GM18858 (cell line): ENCODE data around the gene WHRN.

Source experiments
- ATAC-seq: cut with Tn5 transposase; IDR thresholded peaks from one replicate; pipeline ENCODE4 v1.9.1; 2021; ENCODE audit not compliant: unreplicated experiment

The WHRN gene

GRCh38 chr9:114505187-114506081, at the start of gene WHRN:
WHRN (minus strand) TSS chr9:114505473; CDS start chr9:114504801, 672 bp downstream.
- peak; percentile 65 for ATAC-seq

- ATAC-seq = no peak
These were observed 47.9 kb upstream of the WHRN start for GRCh38 chr9:114553202-114553601.

GRCh38 chr9:114552706-114553105, 47.4 kb upstream of the WHRN start:
- ATAC-seq = no peak

DNA sequence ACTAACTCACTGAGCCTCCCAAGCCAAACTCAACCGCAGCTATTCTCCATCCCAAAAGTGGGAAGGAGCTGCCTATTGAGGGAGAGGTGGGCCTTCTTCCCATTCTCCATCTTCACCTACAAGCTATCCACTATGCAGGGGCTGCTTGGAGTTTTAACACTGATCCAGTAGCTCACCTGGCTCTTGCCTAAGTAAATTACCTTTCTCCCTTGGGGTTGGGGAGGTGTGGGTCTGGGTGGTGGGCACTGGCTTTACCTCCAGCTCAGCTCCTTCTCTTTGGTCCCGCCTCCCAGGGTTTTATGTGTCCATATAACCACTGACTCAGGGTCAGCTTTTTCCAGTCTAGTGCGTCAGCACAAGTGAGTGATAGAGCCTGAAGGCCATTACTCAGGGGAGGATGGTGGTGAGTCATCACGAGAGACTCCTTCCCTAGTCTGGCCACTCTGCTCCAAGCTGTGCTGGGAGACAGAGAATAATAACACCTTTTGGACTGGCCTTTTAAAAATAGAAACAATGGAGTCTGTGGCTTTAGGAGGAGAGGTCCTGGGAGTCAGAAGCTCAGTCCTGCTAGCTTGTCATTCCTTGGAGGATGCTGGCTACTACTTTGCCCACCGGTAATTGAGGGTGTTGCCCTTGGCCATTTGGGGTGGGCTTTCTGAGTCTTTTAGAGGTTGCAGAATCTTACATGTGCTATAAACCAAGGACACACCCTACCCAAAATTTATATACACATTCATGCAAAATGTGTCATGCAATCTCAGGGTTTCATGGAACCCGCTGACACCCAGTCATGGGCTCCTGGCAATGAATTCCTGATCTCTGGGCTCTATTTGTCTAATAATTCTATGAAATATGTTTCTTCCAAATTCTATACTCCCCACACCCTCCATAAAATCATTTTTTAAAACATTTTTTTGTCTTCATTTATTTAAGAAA, 46.7 kb upstream of the WHRN start:
- no peak for ATAC-seq

- no peak for ATAC-seq
These were observed 44.5 kb upstream of the WHRN start for GRCh38 chr9:114549697-114550330.

DNA sequence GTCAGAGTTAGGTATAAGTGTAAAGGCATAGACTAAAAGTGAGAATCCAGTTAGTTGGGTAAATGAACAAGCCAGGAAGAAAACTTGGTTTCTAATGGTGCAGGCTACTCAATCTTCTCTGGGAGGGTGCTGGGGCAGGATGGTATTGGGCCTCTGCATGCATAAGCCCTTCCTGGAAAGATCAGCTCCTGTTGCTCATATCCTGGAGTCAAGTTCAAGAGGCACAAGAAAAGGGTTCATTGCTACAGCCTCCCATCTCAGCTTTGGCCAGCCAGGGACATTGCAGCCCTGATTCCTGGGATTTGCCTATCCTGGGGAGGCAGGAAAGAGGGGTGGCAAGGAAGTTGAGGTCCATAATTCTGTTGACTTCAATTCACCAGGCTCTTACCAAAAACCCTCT, 41.6 kb upstream of the WHRN start:
- ATAC-seq = no peak

GRCh38 chr9:114545055-114545454, 39.8 kb upstream of the WHRN start:
- ATAC-seq = no peak

DNA sequence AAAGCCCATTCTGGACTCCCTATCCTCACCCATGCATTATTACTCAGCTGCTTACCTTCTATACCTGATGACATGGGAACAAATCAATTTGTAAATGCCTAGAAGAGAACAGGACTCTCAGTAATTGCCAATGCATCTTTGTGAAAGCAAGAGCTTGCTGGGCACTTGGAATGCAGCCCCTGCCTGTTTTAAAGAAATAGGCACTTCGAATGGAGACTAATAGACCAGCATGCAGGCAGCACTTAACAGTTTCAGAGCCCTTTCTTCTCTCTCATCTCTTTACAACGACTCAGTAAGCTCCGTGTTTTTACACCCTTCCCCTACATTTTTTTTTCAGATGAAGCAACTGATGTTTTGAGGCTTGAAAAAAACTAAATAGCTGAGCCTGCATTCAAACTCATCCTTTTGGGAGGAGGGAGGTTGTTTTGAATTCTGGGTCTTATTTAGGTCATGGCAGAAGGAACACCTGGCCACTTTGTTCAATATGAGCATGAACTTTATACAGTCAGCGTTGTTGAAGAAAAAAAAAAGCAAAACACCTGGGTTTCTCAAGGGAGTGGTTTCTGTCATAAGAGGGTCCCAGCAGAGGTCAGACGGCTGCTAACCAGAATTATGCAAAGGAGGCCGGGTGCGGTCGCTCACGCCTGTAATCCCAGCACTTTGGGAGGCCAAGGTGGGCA, 34.6 kb upstream of the WHRN start:
- ATAC-seq = no peak

DNA sequence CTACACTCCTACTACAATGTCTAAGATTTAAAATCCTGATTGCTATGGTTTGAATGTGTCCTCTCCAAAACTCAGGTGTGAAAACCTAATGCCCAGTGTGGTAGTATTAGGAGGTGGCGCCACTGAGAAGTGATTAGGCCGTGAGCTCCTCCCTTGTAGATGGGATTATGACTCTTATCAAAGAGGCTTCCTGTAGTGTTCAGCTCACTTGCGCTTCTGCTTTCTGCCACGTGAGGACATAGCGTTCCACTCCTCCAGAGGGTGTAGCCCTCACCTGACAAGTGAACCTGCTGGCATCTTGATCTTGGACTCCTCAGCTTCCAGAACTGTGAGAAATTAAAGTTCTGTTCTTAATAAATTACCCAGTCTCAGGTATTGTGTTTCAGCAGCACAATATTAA, 33.0 kb upstream of the WHRN start:
- ATAC-seq = no peak

DNA sequence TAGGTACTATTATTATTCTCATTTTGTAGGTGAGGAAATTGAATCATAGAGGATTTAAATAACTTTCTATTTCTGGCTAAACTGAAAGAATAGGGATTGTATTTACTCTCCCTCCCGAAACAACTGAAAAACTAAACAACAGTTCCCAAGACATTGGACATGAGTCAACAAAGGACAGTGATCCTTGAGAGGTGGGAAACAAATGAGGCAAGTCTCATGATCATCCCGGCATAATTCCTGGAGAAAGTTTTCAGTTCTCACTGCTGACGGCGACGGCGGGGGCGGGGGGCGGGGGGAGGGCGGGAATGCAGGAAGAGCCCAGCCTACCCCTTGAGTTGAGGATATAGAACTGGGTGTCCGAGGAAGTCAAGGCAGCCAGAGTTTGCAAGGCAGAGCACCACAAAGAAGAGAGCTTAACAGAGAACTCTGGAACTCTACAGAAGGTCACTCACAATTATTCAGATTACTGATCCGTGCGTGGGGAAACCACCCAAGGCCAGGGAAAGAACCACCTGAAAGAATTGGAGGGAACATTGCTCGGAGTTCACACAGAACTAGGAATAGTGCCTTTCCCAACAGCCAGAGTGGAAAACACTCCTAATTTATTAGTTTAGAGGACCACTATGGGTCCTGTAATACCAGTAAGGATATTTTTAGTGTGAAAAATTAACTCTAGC, 27.4 kb upstream of the WHRN start:
- no peak for ATAC-seq

GRCh38 chr9:114529285-114529684, 24.0 kb upstream of the WHRN start:
- no peak for ATAC-seq

DNA sequence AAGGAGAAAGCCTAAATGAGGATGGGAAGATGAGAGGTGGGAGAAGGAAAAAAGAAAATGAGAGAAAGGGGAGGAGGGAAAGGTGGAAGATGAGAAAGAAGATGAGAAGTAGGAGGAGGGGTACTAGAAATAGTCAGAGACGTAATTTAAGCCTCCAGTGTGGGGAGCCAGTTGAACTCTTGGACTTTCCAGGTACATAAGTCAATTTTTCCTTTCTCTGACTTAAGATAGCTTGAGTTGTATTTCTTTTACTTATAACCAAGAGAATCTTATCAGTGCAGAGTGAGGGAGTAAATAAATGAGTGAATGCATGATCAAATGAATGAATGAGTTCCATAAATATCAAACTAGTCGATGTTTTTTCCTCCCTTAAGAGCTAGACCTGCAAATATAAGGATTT, 21.5 kb upstream of the WHRN start:
- no peak for ATAC-seq

- ATAC-seq = no peak
These were observed 20.2 kb upstream of the WHRN start for GRCh38 chr9:114525513-114525912.

DNA sequence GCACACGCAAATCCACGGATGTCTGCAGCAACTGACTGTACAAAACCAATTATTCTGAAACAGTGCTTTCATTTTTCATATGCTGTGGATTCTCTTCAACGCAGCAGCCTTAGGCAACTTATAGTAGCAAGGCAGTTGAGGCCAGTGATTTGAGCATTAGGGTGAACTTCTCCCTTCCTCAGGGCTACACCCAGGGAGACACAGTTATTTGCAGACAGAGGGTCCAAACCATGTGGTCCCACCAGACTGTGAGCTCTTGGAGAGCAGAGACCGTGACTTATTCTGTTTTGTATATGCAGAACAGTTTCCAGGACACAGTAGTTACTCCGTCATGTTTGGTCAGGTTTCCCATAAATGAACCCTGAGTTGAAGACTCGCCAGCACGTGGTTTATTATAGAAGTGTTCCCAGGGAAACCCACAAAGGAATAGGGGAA, 19.0 kb upstream of the WHRN start:
- no peak for ATAC-seq

DNA sequence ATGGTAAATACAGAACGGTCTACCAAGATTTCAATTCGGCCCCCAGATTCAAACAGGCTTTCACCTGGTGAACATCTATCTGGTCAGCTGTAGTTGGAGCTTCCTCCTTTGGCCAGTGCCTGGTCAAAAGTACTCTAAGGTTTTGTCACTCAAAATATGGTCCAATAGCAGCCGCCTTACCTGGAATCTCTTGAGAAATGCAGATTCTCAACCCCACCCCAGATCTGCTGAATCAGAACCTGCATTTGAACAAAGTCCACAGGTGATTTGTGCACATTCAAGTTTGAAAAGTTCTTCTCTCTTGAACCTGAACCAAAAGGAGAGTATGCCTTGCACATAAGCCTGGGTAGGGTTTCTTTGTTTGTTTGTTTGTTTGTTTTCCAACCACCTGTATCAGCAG, 17.6 kb upstream of the WHRN start:
- ATAC-seq = no peak

- no peak for ATAC-seq
These were observed 17.0 kb upstream of the WHRN start for GRCh38 chr9:114522286-114522685.

GRCh38 chr9:114521846-114522245, 16.6 kb upstream of the WHRN start:
- no peak for ATAC-seq

GRCh38 chr9:114518599-114519022, 13.3 kb upstream of the WHRN start:
- peak; percentile 84 for ATAC-seq

GRCh38 chr9:114518120-114518519, 12.8 kb upstream of the WHRN start:
- no peak for ATAC-seq

GRCh38 chr9:114516913-114517312, 11.6 kb upstream of the WHRN start:
- no peak for ATAC-seq
